ENCODE results near the gene NOL4L.
"Not testable (repeated sequence)": the region's sequence is repeated elsewhere in the genome, so short reads cannot be mapped to it uniquely, and the experiment has no call there.

- not testable (repeated sequence) for TF ChIP-seq POLR2A (IDR thresholded peaks at IDR 0.05; ENCODE audit: low read depth)
- TF ChIP-seq, protein P1, sequence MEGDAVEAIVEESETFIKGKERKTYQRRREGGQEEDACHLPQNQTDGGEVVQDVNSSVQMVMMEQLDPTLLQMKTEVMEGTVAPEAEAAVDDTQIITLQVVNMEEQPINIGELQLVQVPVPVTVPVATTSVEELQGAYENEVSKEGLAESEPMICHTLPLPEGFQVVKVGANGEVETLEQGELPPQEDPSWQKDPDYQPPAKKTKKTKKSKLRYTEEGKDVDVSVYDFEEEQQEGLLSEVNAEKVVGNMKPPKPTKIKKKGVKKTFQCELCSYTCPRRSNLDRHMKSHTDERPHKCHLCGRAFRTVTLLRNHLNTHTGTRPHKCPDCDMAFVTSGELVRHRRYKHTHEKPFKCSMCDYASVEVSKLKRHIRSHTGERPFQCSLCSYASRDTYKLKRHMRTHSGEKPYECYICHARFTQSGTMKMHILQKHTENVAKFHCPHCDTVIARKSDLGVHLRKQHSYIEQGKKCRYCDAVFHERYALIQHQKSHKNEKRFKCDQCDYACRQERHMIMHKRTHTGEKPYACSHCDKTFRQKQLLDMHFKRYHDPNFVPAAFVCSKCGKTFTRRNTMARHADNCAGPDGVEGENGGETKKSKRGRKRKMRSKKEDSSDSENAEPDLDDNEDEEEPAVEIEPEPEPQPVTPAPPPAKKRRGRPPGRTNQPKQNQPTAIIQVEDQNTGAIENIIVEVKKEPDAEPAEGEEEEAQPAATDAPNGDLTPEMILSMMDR (IDR thresholded peaks at IDR 0.05): not testable (repeated sequence)
Observed at GRCh38 chr20:32491764-32492151, 93.4 kb downstream of the NOL4L start.
